ENCODE measurements around the gene RXRA. TPM values are rescaled to one million over a fixed set of nuclear protein-coding genes. Genes with fewer than 3 reads are reported as not detected.

RXRA gene
- polyA plus RNA-seq, 3 donors, result 15.8 to 91.0 (median 23.2) TPM

- Histone ChIP-seq H3K9ac (ENCODE audit: insufficient read depth, low read length, poor library complexity, severe bottlenecking) (no peak overlapping the region), H2AFZ (ENCODE audit: insufficient read depth, low read depth, low read length, poor library complexity, severe bottlenecking) (no peak overlapping the region), H3K36me3 (replicated peaks in 1 of 2; ENCODE audit: control insufficient read depth in 1 of 2, insufficient read depth in 2 of 2, low read length in 2 of 2) (no peaks in the 10 kb centered on the region), H3K27me3 (ENCODE audit: control insufficient read depth in 2 of 2, insufficient read depth in 2 of 2, low read length in 2 of 2) (no peaks in the 10 kb centered on the region), H3K4me1 (ENCODE audit: control insufficient read depth in 1 of 2, insufficient read depth in 2 of 2, low read length in 2 of 2) (no peaks in the 10 kb centered on the region), H3K4me2 (replicated peaks; ENCODE audit: extremely low read depth, low read length, poor library complexity, severe bottlenecking) (no peak overlapping the region), H3K27ac (ENCODE audit: low read depth in 1 of 2, low read length in 2 of 2) (no peak overlapping the region), H4K20me1 (ENCODE audit: insufficient read depth, low read length) (no peaks in the 10 kb centered on the region), H3K4me3 (replicated peaks in 1 of 3; ENCODE audit: low read depth in 2 of 3, low read length in 3 of 3) (no peak overlapping the region), H3K79me2 (ENCODE audit: insufficient read depth, low read length) (no peaks in the 10 kb centered on the region), H3K9me3 (replicated peaks in 1 of 2; ENCODE audit: control insufficient read depth in 1 of 2, insufficient read depth in 1 of 2, low read length in 2 of 2) (no peaks in the 10 kb centered on the region)
- Mint-ChIP-seq H3K4me1 (peaks cover 7% of the 10 kb centered on the region), H3K27me3 (ENCODE audit: low read depth in 3 of 3) (peaks cover 0 to 8% (median 2%) of the 10 kb centered on the region in 3 donors), H3K4me3 (no peak overlapping the region), H3K9me3 (peaks cover 0 to 2% (median 0%) of the 10 kb centered on the region in 7 donors), H3K36me3 (no peaks in the 10 kb centered on the region), H3K27ac (no peak overlapping the region)
- TF ChIP-seq CTCF (IDR thresholded peaks at IDR 0.05), result no peak
- DNase-seq, result no peak
- intact Hi-C loops (cut with micrococcal nuclease), result no loop called here
- WGBS (ENCODE audit: insufficient coverage), result 46% methylated on average over 9 of the region's 16 CpGs
Observed at GRCh38 chr9:134486596-134486995, 160.3 kb downstream of the RXRA start.

Small RNAs within 50 kb of the gene (small RNA-seq; reads per million reads assigned to genes)
- gene MIR4669 (ENCODE audit: insufficient read length, low read depth), result not detected

Other genes with a start within 250 kb of the RXRA start
- gene WDR5, start 190.4 kb upstream of the RXRA start, polyA plus RNA-seq, result 10 to 100 TPM in 2 of 3 donors, 1 to 10 TPM in 1; 8.7 to 17.3 (median 10.2) TPM
- gene RNU6ATAC, start 161.9 kb upstream of the RXRA start, polyA plus RNA-seq, result not detected